ENCODE measurements around the gene HMGB3.
"Not testable (repeated sequence)": the region's sequence is repeated elsewhere in the genome, so short reads cannot be mapped to it uniquely, and the experiment has no call there.

HMGB3 gene

GRCh38 chrX:150980186-150980585, 2.9 kb upstream of the HMGB3 start:
- DNase-seq, result no peak

GRCh38 chrX:150980711-150981110, 2.4 kb upstream of the HMGB3 start:
- DNase-seq, result no peak

- no peak for DNase-seq
Measured at GRCh38 chrX:150982235-150982787, 824 bp upstream of the HMGB3 start.

GRCh38 chrX:150983521-150984168, 510 bp downstream of the HMGB3 start:
- DNase-seq, result no peak

- no peak for DNase-seq
Measured at GRCh38 chrX:150984169-150984824, 1.2 kb downstream of the HMGB3 start.

GRCh38 chrX:150987687-150988086, 4.6 kb downstream of the HMGB3 start:
- DNase-seq, result not testable (repeated sequence)

- no peak for DNase-seq
Measured at GRCh38 chrX:150989420-150989819, 6.3 kb downstream of the HMGB3 start.

- no peak for DNase-seq
Measured at GRCh38 chrX:150990910-150991309, 7.8 kb downstream of the HMGB3 start.

GRCh38 chrX:151000861-151001331, 17.8 kb downstream of the HMGB3 start:
- no peak for DNase-seq

- no peak for DNase-seq
Measured at GRCh38 chrX:151004085-151004484, 20.9 kb downstream of the HMGB3 start.

GRCh38 chrX:151006410-151007109, 23.4 kb downstream of the HMGB3 start:
- no peak for DNase-seq

- DNase-seq, result no peak
Measured at GRCh38 chrX:151009582-151009981, 26.4 kb downstream of the HMGB3 start.

GRCh38 chrX:151013164-151013743, 30.1 kb downstream of the HMGB3 start:
- no peak for DNase-seq

- no peak for DNase-seq
Measured at GRCh38 chrX:151015684-151016083, 32.5 kb downstream of the HMGB3 start.

GRCh38 chrX:151019856-151020255, 36.7 kb downstream of the HMGB3 start:
- no peak for DNase-seq

- DNase-seq, result no peak
Measured at GRCh38 chrX:151030845-151031244, 47.7 kb downstream of the HMGB3 start.

GRCh38 chrX:151031391-151031975, 48.3 kb downstream of the HMGB3 start:
- no peak for DNase-seq

- no peak for DNase-seq
Measured at GRCh38 chrX:151039351-151039750, 56.2 kb downstream of the HMGB3 start.

Data from stimulated activated CD4-positive, alpha-beta T cell treated with anti-CD3 and anti-CD28 coated beads, Interleukin-2, amount 100 ng/mL, for 48 hours (primary cell).